SH-SY5Y (cell line): Measurements from ENCODE around the gene FHDC1.

ENCODE experiments used
- GATA2 ChIP-seq: IDR thresholded peaks from 2 replicates; pipeline ENCODE4 v1.6.1; 2011; ENCODE audit warnings: mild to moderate bottlenecking, low read depth, low read length
- GATA3 ChIP-seq: IDR thresholded peaks from 2 replicates; pipeline ENCODE4 v1.6.1; 2011; ENCODE audit warnings: low read depth, mild to moderate bottlenecking, low read length, moderate library complexity

- TF ChIP-seq GATA2 = no peak
- TF ChIP-seq GATA3 = no peak
Observed at GRCh38 chr4:152946446-152946845, 10.3 kb downstream of the FHDC1 start.
